Fibroblast of lung (primary cell): Measurements from ENCODE around the gene NUP160. TPM values are rescaled to one million over a fixed set of nuclear protein-coding genes. Genes with fewer than 3 reads are reported as not detected.
"Not testable (repeated sequence)": the region's sequence is repeated elsewhere in the genome, so short reads cannot be mapped to it uniquely, and the experiment has no call there.

Experiments used
- DNase-seq, 2 donors: peaks; one replicate each; pipeline versions ENCODE4 v3.0.0 to v3.0.0-alpha.2; 2010; ENCODE audit warnings: low read depth in 2 of 2
- H2AFZ ChIP-seq: 2 replicates; pipeline ENCODE4 v1.5.1; 2012; ENCODE audit warnings: low read length, control low read depth, inconsistent platforms
- H3K27ac ChIP-seq: 2 replicates; pipeline ENCODE4 v1.5.1; 2011; ENCODE audit warnings: low read length, control low read depth; ENCODE audit not compliant: insufficient read depth
- H3K27me3 ChIP-seq: 2 replicates; pipeline ENCODE4 v1.5.1; 2011; ENCODE audit warnings: mild to moderate bottlenecking, low read length; ENCODE audit not compliant: control insufficient read depth, insufficient read depth
- H3K36me3 ChIP-seq: 2 replicates; pipeline ENCODE4 v1.5.1; 2011; ENCODE audit warnings: low read length; ENCODE audit not compliant: control insufficient read depth, insufficient read depth
- H3K4me1 ChIP-seq: 2 replicates; pipeline ENCODE4 v1.5.1; 2011; ENCODE audit warnings: low read length; ENCODE audit not compliant: control insufficient read depth, insufficient read depth; ENCODE audit errors: extremely low read depth
- H3K4me2 ChIP-seq: 2 replicates; pipeline ENCODE4 v1.5.1; 2011; ENCODE audit warnings: low read length, control low read depth; ENCODE audit not compliant: insufficient read depth; ENCODE audit errors: extremely low read depth
- H3K4me3 ChIP-seq, 4 experiments: fragments of 200-600 bp in 1 of 4; sonication (generic) in 1 of 4; replicated peaks in 1 of 4; 2 replicates each; pipeline ENCODE4 v1.5.1; 2011 to 2016; ENCODE audit warnings: low read length in 4 of 4, low read depth in 3 of 4, mild to moderate bottlenecking in 3 of 4, control low read depth in 2 of 4, inconsistent platforms in 1 of 4, mixed read lengths in 1 of 4; ENCODE audit not compliant: insufficient read depth in 1 of 4; ENCODE audit errors: control extremely low read depth in 1 of 4
- H3K79me2 ChIP-seq: 2 replicates; pipeline ENCODE4 v1.5.1; 2012; ENCODE audit warnings: mild to moderate bottlenecking, low read length, inconsistent platforms; ENCODE audit not compliant: control insufficient read depth, insufficient read depth
- H3K9ac ChIP-seq: 2 replicates; pipeline ENCODE4 v1.5.1; 2011; ENCODE audit warnings: mild to moderate bottlenecking, low read length, control low read depth; ENCODE audit not compliant: insufficient read depth
- H3K9me3 ChIP-seq: 2 replicates; pipeline ENCODE4 v1.5.1; 2012; ENCODE audit warnings: low read depth, low read length; ENCODE audit not compliant: control insufficient read depth, insufficient read depth
- H4K20me1 ChIP-seq: 2 replicates; pipeline ENCODE4 v1.5.1; 2011; ENCODE audit warnings: low read length; ENCODE audit not compliant: control insufficient read depth, insufficient read depth; ENCODE audit errors: extremely low read depth
- EZH2 ChIP-seq: IDR thresholded peaks from 2 replicates; pipeline ENCODE4 v1.5.1; 2012; ENCODE audit warnings: low read length, control low read depth, mild to moderate bottlenecking; ENCODE audit errors: missing control alignments
- polyA plus RNA-seq, 2 donors: library from polyadenylated mRNA; depleted of rRNA in 1 of 2; stranded (reverse) in 1 of 2; unstranded in 1 of 2; fragments of >200 nt; gene quantifications; 2 replicates each; pipeline ENCODE4 v1.2.1, GENCODE V29; 2011 to 2012; ENCODE audit warnings: missing spikeins in 1 of 2
- total RNA-seq: library from RNA; depleted of rRNA; stranded (reverse); fragments of >200 nt; gene quantifications from 2 replicates; pipeline ENCODE4 v1.2.1, GENCODE V29; 2014
- TF ChIP-seq, protein P1 (sequence below), 2 donors: IDR thresholded peaks in 1 of 2; conservative IDR thresholded peaks in 1 of 2; 1 replicate in 1 of 2; 2 replicates in 1 of 2; pipeline ENCODE4 v1.5.1; 2011 to 2012; ENCODE audit warnings: low read length in 2 of 2, control low read depth in 1 of 2, inconsistent platforms in 1 of 2, low read depth in 1 of 2, mild to moderate bottlenecking in 1 of 2

The NUP160 gene
- total and polyA plus RNA-seq, 2 donors (not counting 1 experiment from before 2014, with no cell fraction given) = 25.8 to 25.9 TPM

DNA sequence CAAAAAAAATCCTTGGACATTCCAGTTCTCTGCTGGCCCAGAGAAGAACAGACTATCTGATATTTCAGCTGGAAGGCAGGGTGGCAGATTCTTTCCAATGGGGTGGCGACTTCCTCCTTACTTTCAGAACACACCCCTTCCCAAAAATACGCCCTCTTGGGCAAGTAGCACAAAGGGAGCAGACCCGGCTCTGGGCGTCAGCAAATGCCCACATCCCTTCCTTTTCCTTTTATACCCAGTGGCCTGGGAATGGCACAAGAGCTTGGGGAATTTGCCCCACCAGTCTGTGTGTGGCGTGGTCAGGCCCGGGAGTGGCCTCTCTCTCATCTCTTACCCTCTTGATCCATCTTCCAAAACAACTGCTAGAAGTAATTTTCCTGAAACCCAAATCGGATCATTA is 33.0 kb upstream of the NUP160 start:
- Histone ChIP-seq H3K36me3 (no peaks in the 10 kb centered on the region), H3K79me2 (no peaks in the 10 kb centered on the region), H3K4me3 (no peak overlapping the region), H3K4me1 (peaks cover 5% of the 10 kb centered on the region), H3K4me2 (no peak overlapping the region), H3K27me3 (no peaks in the 10 kb centered on the region), H4K20me1 (no peaks in the 10 kb centered on the region), H2AFZ (no peak overlapping the region), H3K9me3 (no peaks in the 10 kb centered on the region), H3K9ac (no peak overlapping the region), H3K27ac (no peak overlapping the region)
- DNase-seq = no peak
- TF ChIP-seq, protein P1, sequence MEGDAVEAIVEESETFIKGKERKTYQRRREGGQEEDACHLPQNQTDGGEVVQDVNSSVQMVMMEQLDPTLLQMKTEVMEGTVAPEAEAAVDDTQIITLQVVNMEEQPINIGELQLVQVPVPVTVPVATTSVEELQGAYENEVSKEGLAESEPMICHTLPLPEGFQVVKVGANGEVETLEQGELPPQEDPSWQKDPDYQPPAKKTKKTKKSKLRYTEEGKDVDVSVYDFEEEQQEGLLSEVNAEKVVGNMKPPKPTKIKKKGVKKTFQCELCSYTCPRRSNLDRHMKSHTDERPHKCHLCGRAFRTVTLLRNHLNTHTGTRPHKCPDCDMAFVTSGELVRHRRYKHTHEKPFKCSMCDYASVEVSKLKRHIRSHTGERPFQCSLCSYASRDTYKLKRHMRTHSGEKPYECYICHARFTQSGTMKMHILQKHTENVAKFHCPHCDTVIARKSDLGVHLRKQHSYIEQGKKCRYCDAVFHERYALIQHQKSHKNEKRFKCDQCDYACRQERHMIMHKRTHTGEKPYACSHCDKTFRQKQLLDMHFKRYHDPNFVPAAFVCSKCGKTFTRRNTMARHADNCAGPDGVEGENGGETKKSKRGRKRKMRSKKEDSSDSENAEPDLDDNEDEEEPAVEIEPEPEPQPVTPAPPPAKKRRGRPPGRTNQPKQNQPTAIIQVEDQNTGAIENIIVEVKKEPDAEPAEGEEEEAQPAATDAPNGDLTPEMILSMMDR (conservative IDR thresholded peaks at IDR 0.05 in 1 of 2, IDR thresholded peaks at IDR 0.05 in 1 of 2; ENCODE audit: low read depth in 1 of 2, low read length in 2 of 2) = no peak
- no peak for TF ChIP-seq EZH2

DNA sequence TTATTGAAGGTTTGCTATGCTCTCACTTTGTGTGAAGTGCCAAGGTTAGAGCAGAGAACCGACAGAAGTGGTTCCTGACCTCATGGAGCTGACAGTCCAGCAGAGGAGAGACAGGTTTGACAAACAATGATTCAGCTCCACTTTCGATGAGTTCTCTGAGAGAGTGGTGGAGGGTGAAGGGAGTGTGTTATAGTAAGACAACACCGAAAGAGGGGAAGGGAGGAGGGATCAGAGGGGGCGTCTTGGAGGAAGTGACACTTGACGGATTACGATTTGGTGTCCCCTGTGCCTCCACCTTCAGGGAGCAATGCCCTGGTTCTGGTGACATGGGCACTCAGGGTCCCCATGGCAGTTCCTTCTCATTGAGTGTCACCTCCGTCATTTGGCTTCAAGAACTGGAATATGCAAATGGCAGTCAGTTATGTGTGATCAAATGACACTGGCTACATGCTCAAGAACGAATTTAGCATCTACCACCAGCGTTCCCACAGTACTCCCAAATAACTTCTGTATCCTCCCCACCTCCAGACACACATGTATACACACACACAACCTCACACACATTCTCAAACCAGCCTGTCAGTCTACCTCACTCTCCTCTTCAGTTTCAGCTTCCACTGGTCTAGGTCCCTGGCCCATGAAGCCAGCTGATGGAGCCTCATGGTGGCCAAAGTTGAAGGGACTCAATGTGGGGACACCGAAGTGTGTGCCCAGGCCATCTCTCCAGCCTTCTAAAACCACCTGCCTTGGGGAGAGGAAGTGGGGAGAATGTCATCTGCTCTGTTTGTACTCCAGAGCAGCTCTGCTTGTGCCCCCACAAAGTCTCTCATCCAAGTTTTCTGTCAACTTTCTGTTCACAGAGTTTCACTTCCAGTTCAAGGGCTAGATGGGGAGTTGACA is 31.4 kb upstream of the NUP160 start:
- Histone ChIP-seq H3K27me3 (no peaks in the 10 kb centered on the region), H3K4me1 (no peaks in the 10 kb centered on the region), H3K36me3 (no peaks in the 10 kb centered on the region), H3K27ac (no peak overlapping the region), H3K9ac (no peak overlapping the region), H3K9me3 (no peaks in the 10 kb centered on the region), H3K4me2 (no peak overlapping the region), H4K20me1 (no peaks in the 10 kb centered on the region), H3K4me3 (no peak overlapping the region), H3K79me2 (no peaks in the 10 kb centered on the region), H2AFZ (no peak overlapping the region)
- DNase-seq = no peak
- no peak for TF ChIP-seq EZH2
- TF ChIP-seq, protein P1 (conservative IDR thresholded peaks at IDR 0.05 in 1 of 2, IDR thresholded peaks at IDR 0.05 in 1 of 2; ENCODE audit: low read depth in 1 of 2, low read length in 2 of 2) = no peak

DNA sequence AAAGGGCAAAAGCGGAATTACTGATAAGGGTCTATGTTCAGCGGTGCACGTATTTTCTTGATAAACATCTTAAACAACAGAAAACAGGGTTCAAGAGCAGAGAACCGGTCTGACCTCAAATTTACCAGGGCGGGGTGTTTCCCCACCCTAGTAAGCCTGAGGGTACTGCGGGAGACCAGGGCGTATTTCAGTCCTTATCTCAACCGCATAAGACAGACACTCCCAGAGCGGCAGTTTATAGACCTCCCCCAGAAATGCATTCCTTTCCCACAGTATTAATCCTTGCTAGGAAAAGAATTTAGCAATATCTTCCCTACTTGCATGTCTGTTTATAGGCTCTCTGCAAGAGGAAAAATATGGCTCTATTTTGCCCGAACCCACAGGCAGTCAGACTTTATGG is 27.7 kb upstream of the NUP160 start:
- H3K9ac ChIP-seq, H3K4me2 ChIP-seq, H3K27ac ChIP-seq, DNase-seq, H2AFZ ChIP-seq, H3K27me3 ChIP-seq, H4K20me1 ChIP-seq, H3K79me2 ChIP-seq, H3K9me3 ChIP-seq, H3K4me1 ChIP-seq, H3K36me3 ChIP-seq, H3K4me3 ChIP-seq: not testable (repeated sequence)
